Type B pancreatic cell (in vitro differentiated cells): ENCODE data around the gene MUC6. TPM values are rescaled to one million over a fixed set of nuclear protein-coding genes. Genes with fewer than 3 reads are reported as not detected.

Experiments used
- DNase-seq: peaks from one replicate; pipeline ENCODE4 v3.0.0; 2021; ENCODE audit warnings: mixed read lengths; ENCODE audit not compliant: unreplicated experiment; ENCODE audit errors: extremely low spot score
- H3K27ac Mint-ChIP-seq: 2 replicates; pipeline ENCODE4 v1.8.0; 2021; ENCODE audit warnings: mild to moderate bottlenecking, mixed read lengths
- H3K27me3 Mint-ChIP-seq: 2 replicates; pipeline ENCODE4 v1.8.0; 2021; ENCODE audit warnings: mixed read lengths
- H3K36me3 Mint-ChIP-seq: 2 replicates; pipeline ENCODE4 v1.8.0; 2021; ENCODE audit warnings: mixed read lengths
- H3K4me1 Mint-ChIP-seq: one replicate; pipeline ENCODE4 v1.8.0; 2021; ENCODE audit warnings: mixed read lengths; ENCODE audit not compliant: unreplicated experiment
- H3K4me3 Mint-ChIP-seq: 2 replicates; pipeline ENCODE4 v1.8.0; 2021; ENCODE audit warnings: mild to moderate bottlenecking, mixed read lengths
- H3K9me3 Mint-ChIP-seq: 2 replicates; pipeline ENCODE4 v1.8.0; 2021; ENCODE audit warnings: mixed read lengths
- total RNA-seq: library from RNA; stranded (reverse); gene quantifications from 2 replicates; pipeline ENCODE4 v1.2.1, GENCODE V29; 2021; ENCODE audit warnings: low replicate concordance
- TF ChIP-seq, protein P1 (sequence below): fragments of 200-600 bp; sonication (generic); conservative IDR thresholded peaks from 2 replicates; pipeline ENCODE4 v1.5.0; 2021; ENCODE audit warnings: antibody characterized with exemption, mild to moderate bottlenecking

Gene MUC6
- total RNA-seq, 1 donor from 2014 or later = 0.46 TPM

DNA sequence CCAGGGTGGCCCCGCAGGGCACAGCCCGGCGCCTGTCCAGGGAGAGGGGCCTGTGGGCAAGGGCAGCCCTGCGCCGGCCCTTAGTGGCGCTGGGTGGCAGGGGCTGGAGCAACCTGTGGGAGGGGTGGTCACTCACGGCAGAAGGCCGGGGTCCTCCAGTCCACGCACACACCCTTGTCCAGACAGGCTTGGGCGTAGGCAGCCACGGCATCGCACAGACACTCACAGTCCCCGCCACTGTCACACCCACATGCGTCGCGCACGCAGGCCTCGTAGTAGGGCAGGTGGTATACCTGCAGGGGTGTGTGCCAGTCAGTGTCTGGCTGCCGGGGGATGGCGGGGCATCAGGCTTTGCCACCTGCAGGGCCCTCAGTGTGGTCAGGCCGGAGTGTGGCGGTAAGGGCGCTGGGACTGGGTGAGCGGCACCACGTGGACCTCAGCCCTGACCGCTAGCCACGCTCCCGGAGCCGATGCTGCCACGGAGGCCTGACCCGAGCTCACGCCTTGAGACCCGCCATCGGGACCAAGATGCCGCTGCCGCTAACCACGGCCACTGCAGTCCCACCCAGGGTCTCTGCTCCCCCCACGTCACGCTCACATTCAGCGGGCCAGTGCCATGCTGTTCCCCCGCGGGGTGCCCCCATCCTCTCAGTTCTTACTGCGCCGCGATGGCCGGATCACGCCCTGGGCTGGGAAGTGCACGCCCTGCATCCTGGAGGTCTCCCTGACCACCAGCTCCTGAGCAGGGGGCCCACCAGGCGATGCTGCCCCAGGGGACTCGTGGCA is 12.5 kb downstream of the MUC6 start:
- Mint-ChIP-seq H3K4me1 (no peaks in the 10 kb centered on the region), H3K4me3 (no peak overlapping the region), H3K27ac (no peak overlapping the region), H3K36me3 (no peaks in the 10 kb centered on the region), H3K27me3 (no peaks in the 10 kb centered on the region), H3K9me3 (no peaks in the 10 kb centered on the region)
- DNase-seq = no peak
- TF ChIP-seq, protein P1, sequence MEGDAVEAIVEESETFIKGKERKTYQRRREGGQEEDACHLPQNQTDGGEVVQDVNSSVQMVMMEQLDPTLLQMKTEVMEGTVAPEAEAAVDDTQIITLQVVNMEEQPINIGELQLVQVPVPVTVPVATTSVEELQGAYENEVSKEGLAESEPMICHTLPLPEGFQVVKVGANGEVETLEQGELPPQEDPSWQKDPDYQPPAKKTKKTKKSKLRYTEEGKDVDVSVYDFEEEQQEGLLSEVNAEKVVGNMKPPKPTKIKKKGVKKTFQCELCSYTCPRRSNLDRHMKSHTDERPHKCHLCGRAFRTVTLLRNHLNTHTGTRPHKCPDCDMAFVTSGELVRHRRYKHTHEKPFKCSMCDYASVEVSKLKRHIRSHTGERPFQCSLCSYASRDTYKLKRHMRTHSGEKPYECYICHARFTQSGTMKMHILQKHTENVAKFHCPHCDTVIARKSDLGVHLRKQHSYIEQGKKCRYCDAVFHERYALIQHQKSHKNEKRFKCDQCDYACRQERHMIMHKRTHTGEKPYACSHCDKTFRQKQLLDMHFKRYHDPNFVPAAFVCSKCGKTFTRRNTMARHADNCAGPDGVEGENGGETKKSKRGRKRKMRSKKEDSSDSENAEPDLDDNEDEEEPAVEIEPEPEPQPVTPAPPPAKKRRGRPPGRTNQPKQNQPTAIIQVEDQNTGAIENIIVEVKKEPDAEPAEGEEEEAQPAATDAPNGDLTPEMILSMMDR = no peak

DNA sequence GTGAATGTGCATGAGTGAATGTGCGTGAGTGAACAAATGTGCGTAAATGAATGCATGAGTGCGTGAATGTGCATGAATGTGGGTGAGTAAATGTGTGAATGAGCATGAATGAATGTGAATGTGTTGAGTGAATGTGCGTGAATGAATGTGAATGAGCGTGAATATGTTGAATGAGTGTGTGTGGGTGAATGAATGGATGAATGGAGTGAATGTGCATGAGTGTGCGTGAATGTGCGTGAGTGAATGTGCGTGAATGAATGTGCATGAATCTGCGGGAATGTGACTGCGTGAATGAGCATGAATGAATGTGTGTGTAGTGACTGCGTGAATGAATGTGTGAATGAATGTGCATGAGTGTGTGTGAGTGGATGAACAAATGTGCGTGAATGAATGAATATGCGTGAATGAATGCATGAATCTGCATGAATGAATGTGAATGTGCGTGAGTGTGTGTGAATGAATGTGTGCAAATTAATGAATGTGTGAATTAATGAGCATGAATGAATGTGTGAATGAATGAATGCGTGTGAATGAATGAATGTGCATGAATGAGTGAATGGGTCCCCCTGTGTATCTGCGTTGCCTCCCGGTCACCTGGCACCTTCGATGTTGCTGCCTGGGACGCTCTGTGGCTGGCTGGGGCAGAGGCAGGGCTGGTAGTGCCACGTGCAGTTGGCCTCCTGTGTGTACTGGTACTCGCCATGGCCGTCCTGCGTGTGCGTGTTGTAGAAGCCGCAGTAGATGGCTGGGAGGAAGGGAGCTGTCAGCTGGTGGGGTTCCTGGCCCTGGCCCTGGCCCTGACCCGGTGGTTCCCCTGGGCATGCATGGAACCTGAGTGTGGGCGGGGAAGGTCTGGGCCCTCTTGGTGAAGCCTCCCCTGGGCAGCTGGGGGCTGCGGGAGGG is 13.4 kb downstream of the MUC6 start:
- Mint-ChIP-seq H3K36me3 (no peaks in the 10 kb centered on the region), H3K9me3 (no peaks in the 10 kb centered on the region), H3K27me3 (no peaks in the 10 kb centered on the region), H3K4me1 (no peaks in the 10 kb centered on the region), H3K27ac (no peak overlapping the region), H3K4me3 (no peak overlapping the region)
- TF ChIP-seq, protein P1 = no peak
- no peak for DNase-seq

DNA sequence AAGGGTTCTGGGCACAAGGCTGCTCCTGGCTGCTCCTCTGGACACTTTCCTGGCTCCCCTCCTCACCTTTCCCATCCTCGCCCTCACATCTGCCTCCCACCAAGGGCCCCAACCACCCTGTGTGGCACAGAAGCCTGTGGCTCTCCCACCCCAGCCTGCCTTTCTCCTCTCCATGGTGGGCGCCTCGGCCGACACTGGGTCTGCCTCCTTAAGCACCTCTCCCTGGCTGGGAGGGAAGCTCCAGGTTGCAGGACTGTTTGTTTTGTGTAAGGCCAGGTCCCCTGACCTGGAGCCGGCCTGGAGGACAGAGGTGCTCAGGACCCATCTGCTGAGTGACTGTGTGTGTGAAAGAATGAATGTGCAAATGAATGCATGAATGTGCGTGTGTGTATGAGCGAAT is 14.1 kb downstream of the MUC6 start:
- Mint-ChIP-seq H3K9me3 (peaks cover 4% of the 10 kb centered on the region), H3K36me3 (peaks cover 5% of the 10 kb centered on the region), H3K27ac (no peak overlapping the region), H3K4me1 (no peaks in the 10 kb centered on the region), H3K27me3 (no peaks in the 10 kb centered on the region), H3K4me3 (no peak overlapping the region)
- TF ChIP-seq, protein P1 = no peak
- DNase-seq = no peak

DNA sequence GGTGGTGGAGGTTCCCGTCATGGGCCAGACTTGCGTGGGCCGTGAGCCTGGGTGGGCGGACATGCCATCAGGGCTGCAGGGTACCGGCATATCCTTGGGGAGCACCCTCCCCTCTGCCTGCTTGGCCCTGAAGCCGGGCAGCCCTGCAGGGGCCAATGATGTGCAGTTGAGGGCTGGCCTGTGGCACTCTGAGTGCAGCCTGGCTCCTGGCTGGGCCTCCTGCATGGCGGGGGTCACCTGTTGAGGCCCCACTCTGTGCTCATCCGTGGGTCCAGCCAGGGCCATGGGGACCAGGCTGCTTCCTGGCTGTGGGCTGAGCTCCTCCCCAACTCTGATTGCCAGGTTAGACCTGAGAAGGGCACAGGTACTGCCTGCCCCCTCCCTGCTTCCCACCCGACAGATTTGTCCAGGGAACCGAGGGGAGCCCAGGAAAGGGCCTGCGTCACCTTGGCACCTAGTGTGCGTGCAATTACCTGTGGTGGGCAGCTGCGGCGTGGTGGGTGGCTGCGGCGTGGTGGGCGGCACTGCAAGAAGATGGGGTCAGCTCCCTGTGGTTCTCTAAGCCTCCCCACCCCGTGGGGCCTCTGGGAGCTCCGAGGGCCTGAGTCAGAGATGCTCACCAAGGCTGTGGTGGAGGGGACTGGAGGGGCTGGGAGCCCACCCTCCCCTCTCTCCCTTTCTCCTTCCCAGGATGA is 16.2 kb downstream of the MUC6 start:
- Mint-ChIP-seq H3K27ac (no peak overlapping the region), H3K27me3 (no peaks in the 10 kb centered on the region), H3K4me3 (no peak overlapping the region), H3K9me3 (peaks cover 15% of the 10 kb centered on the region), H3K4me1 (no peaks in the 10 kb centered on the region), H3K36me3 (peaks cover 15% of the 10 kb centered on the region)
- TF ChIP-seq, protein P1 = no peak
- no peak for DNase-seq

DNA sequence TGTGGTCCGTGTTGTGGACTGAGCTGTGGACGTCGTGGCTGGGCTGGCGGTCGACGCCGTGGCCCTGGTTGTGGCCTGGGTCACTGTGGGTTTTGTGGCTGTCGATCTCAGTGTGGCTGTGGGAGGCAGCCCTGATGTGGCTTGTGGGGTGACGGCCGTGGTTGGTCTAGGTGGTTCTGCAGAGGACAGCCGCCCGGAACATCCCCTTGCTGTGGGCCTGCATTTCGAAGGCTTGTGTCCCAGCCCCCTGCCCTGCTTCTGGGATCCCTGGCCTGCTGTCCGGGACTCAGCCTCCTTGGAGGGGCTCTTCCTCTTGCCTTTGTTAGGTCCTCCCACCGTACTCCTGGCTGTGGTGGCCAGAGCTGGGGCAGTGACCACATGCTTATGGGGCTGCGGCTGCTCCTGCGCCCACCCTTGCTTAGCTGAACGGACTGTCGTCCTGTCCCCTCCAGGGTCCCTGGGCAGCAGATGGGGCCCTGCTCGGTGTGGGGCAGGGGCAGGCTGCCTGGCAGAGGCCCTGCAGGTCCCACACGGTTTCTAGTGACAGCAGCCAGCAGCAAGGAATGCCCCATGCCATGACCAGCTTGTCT is 17.1 kb downstream of the MUC6 start:
- peaks cover 15% of the 10 kb centered on the region for H3K36me3 Mint-ChIP-seq
- TF ChIP-seq, protein P1 = no peak

More for the DNA sequence above, 17.1 kb downstream of the MUC6 start:
- H3K27me3 Mint-ChIP-seq = no peaks in the 10 kb centered on the region
- no peak overlapping the region for H3K4me3 Mint-ChIP-seq
- peaks cover 15% of the 10 kb centered on the region for H3K9me3 Mint-ChIP-seq
- no peak for DNase-seq
- H3K4me1 Mint-ChIP-seq = no peaks in the 10 kb centered on the region
- H3K27ac Mint-ChIP-seq = no peak overlapping the region
